ENCODE data around the gene RRM2.
"Not testable (repeated sequence)": the region's sequence is repeated elsewhere in the genome, so short reads cannot be mapped to it uniquely, and the experiment has no call there.

The RRM2 gene

DNA sequence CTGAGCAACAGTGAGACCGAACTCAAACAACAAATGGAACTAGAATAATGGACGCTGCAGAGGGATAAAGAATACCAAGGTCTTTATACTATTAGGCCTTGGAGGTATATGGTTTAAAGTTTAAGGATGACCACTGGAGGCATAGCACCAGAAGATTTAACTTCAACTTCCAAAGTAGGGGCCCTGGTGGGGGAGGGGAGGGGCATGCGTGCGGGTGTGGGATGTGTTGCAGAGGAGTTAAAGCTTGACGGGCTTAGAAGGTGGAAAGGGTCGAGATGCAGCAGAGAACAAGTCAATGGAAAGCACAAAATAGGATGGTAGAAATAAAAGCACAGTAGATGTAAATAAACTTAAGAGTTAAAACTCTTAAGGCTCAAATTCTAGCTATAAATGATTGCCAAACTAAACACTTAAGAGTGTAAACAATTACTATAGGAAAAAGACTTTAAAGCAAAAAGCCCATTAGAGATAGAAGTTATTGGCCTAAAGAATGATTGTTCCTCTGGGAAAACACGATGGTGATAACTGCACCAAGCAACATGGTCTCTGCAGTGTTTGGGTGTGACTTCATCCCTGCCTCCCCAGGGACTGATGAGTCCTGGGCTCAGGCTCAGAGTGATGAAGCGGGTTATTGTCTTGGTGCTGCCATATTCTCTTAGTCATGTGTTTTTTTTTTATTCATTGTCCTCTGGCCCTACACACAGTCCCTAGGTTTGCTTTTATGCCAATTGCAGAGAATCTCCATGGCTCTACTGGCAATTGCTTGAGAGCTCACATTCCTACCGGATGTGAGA is 13.0 kb downstream of the RRM2 start:
- DNase-seq, result no peak

DNA sequence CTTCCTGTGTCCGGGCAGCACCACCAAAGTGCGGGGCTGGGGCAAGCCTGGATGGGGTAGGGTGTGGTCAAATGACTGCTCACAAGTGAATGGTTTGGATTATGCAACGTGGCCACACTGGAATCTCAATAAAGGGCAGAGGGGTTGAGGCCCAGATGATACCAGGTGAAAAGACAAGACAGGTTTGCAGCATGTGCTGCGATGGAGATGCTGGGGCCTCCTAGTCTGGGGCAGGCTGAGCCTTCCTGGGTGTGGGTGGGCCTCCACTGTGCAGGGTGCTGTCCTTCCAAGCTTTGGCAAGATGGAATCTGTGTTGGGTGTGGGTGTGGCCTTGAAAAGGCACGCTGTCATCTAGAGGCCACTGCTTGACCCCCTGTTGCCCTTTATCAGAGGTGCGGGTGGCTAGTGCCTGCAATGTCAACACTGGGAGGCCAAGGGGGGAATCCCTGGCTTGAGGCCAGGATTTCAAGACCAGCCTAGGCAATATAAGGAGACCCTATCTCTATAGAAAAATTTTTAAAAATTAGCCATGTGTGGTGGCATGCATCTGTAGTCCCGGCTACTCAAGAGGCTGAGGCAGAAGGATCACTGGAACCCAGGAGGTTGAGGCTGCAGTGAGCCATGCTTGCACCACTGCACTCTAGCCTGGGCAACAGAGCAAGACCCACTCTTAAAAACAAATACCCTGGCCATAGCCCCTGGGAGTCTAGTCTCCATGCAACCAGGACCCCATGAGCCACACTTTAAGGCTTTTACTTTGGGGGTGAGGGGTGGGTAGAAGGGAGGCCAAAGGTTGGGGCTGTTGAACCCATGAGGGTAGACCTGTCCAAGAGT is 13.8 kb downstream of the RRM2 start:
- no peak for DNase-seq

GRCh38 chr2:10137053-10137843 is 14.7 kb downstream of the RRM2 start:
- no peak for DNase-seq

- no peak for DNase-seq
Measured at GRCh38 chr2:10139536-10139935, 17.0 kb downstream of the RRM2 start.

DNA sequence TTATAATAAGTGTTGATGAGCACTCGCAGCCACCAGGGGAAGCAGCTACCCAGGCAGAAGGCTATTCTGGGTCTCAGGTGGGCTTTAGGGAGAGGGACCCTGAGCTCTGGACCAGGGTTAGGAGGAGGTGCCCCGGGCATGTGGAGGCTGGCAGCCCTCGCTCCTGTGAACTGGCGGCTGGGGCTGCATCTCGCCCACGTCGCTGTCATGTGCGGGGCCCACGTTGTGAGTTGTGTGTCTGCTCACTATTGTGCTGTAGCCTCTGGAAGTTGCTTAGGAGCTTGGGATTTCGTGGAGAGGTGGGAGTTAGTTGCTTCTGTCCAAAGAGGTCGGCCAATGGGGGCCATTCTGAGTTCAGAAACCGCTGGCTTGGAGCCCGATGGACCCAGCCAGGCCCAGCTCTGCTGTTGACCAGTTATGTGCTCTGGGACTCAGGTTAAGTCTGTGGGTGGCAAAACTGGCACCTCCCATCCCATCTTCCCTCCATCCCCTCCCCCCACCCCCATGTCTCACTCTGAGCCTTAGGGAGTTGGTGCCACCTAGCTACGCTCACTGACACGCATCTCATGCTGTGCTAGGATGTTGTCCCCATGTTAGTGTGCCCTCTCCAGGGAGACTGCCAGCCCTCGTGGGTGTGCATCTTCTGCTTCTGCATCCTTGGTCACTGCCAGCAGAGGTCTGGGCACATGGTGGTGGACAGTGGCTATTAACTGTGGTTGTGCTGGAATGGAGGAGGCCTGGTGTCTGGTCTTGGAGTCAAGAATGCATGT is 18.5 kb downstream of the RRM2 start:
- no peak for DNase-seq

GRCh38 chr2:10141736-10142639 is 19.4 kb downstream of the RRM2 start:
- DNase-seq, result peak; percentile 30

DNA sequence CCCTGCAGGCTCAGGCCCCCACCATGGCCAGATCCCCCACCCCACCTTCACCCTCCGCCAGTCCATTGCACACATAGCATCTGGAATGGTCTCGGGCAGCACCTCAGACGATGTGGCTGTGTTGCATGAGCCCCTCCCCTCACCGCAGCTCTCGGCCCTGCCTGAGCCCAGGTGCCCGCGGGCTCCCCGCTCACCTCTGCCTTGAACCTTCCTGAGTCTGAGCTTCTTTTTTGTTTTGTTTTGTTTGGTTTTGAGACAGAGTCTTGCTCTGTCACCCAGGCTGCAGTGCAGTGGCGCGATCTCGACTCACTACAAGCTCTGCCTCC is 20.1 kb downstream of the RRM2 start:
- DNase-seq, result no peak

GRCh38 chr2:10144771-10145518 is 22.4 kb downstream of the RRM2 start:
- DNase-seq, result no peak

DNA sequence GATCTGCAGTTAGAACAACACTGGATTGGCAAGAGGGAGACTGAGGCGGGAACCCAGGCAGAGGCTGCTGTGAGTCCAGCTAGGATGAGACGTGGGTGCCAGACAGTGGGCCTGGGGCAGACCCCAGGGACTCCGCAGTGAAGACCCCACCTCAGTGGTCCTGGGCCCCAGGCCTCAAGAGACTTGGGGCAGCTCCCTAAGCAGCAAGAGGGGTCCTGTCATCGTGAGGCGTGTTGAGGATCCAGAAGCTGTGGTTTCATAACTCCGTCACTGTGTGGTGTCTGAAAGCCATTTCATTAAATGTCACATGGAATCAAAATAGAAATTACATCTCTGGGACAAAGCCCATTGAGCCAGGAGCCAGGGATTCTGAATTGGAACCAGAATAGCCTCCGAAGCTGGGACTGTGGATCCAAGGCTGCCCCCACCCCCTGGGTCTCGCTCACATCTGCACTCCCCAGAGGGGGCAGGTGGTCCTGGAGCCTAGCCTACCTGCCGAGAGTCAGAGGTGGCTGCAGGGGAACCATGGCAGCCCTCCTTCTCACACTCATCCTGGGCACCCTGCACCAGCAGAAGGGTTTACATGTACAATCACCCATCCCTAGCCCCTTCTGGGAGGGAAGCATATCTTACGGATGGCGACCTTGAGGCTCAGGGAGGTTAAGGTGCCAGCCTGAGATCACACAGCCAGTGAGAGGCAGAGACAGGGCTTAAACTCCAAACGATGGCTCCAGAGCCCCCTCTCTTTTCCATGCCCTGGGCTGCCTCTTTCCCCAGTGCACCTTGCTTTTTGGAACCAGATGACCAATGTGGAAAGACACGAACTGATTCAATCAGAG is 23.2 kb downstream of the RRM2 start:
- no peak for DNase-seq

GRCh38 chr2:10146366-10147005 is 23.9 kb downstream of the RRM2 start:
- DNase-seq, result no peak

GRCh38 chr2:10147050-10147660 is 24.6 kb downstream of the RRM2 start:
- DNase-seq, result not testable (repeated sequence)

DNA sequence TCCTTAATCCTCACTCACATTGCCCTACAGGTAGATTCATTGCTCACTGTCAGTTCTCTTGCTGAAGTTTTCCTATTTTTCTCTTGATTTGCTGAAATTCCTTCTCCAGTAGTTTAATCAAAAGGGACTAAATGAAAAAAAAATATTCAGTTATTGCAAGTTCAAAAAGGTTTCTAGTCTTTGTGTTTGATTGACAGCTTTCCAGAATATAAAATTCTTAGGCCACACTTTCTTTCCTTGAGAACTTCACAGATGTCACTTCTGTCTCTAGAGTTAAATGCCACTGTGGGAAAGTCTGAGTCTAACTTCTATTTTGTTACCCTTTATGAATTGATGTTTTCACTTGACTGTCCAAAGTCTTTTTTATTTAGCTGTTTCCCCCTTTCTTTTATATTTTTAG is 25.7 kb downstream of the RRM2 start:
- DNase-seq, result no peak

GRCh38 chr2:10149635-10150034 is 27.1 kb downstream of the RRM2 start:
- no peak for DNase-seq

DNA sequence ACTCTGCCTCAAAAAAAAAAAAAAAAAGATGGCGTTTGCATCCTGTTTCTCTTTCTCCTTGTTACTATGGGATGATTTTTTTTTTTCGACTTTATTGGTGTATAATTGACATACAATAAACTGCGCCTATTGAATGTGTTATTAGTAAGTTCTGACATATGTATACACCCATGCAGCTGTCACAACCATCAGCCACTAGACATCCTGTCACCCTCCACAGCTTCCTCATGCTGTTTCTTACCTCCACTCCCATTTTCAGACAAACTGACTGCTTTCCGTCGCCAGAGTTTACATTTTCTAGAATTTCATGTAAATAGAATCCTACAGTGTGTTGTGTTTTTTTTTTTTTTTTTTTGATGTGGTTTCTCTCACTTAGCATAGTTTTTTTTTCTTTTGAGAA is 27.9 kb downstream of the RRM2 start:
- no peak for DNase-seq

DNA sequence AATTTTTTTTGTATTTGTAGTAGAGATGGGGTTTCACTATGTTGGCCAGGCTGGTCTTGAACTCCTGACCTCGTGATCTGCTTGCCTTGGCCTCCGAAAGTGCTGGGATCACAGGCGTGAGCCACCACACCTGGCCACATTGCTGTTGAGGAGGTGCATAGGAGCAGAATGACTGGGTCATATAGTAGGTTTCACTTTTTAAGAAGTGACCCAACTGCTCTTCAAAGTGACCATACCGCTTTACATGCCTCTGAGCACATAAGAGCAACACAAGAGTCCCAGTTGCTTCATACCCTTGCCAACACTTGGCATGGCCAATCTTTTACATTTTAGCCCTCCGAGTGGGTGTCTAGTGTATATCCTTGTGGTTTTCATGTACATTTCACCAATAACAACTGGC is 28.9 kb downstream of the RRM2 start:
- DNase-seq, result no peak

DNA sequence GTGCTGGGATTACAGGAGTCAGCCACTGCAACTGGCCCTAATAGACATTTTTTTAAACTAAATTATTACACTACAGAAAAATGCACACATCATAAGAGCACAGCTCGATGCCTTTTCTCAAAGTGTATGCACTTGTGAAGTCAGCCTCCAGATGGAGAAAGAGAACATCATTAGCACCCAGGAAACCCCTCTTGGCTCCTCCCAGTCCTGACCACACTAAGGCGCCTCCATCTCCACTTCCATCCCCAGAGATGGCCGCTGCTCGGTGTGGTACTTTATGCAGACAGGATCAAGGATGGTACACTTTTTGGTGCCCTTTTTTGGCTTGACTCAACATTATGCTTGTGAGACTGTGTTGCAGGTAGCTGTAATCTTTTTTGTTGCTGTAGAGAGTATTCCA is 34.8 kb downstream of the RRM2 start:
- DNase-seq, result no peak

DNA sequence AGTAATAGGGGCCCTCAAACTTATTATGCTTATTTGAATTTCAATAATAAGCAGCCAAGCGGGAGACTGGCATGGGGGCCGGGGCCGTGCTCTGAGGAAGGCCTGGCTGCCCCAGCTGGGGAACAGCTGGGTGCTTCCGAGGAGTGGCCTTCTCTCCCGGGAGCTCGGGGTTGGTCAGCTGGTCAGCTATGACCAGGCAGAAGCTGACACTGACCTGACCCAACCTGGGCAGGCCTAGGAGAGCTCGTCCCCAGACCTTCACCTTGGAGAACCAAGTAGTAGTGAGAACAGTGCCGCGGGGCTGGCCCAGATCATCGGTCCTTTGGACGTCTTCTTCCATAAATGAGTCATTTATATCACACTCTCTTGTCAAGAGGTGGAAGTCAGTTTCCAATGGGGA is 36.1 kb downstream of the RRM2 start:
- no peak for DNase-seq

GRCh38 chr2:10159086-10159485 is 36.5 kb downstream of the RRM2 start:
- DNase-seq, result no peak

GRCh38 chr2:10159581-10160131 is 37.1 kb downstream of the RRM2 start:
- DNase-seq, result no peak
